T-cell (primary cell): ENCODE measurements around the gene DTX1. TPM values are rescaled to one million over a fixed set of nuclear protein-coding genes. Genes with fewer than 3 reads are reported as not detected.
"Not testable (repeated sequence)": the region's sequence is repeated elsewhere in the genome, so short reads cannot be mapped to it uniquely, and the experiment has no call there.

ENCODE experiments used
- ATAC-seq, 4 experiments: fragments of 200-7000 bp in 3 of 4; fragments of 150-1000 bp in 1 of 4; cut with Tn5 transposase; replicated peaks in 1 of 4; 1 replicate in 3 of 4; 2 replicates in 1 of 4; pipeline ENCODE4 v1.10.0; 2021; ENCODE audit warnings: moderate library complexity in 3 of 4, mild to moderate bottlenecking in 2 of 4, moderate number of reproducible peaks in 1 of 4
- CTCF ChIA-PET, 2 donors: fragments of 300-600 bp; sonication (Branson Sonifier 250); formaldehyde crosslinking; loops; one replicate each; lab custom pipeline; 2022; ENCODE audit warnings: antibody characterized with exemption in 2 of 2; lab: Charles Lee
- POLR2A ChIA-PET, 2 donors: fragments of 300-600 bp; sonication (Branson Sonifier 250); formaldehyde crosslinking; loops; one replicate each; lab custom pipeline; 2022; ENCODE audit warnings: antibody characterized with exemption in 2 of 2; lab: Charles Lee
- DNase-seq, 35 experiments: peaks; one replicate each; pipeline versions ENCODE4 v3.0.0 to v3.0.0-alpha.2; 2013 to 2023
- H3K27ac ChIP-seq: one replicate; pipeline ENCODE4 v1.5.1; 2013; ENCODE audit warnings: low read length
- H3K27me3 ChIP-seq, 2 experiments: replicated peaks in 1 of 2; 1 replicate in 1 of 2; 2 replicates in 1 of 2; pipeline versions ENCODE4 v1.6.1 to v1.7.0; 2013; ENCODE audit warnings: low read length in 1 of 2, mixed read lengths in 1 of 2; ENCODE audit not compliant: control insufficient read depth in 2 of 2, insufficient read depth in 2 of 2; ENCODE audit errors: extremely low read depth in 1 of 2
- H3K36me3 ChIP-seq, 2 donors: 1 replicate in 1 of 2; 2 replicates in 1 of 2; pipeline versions ENCODE4 v1.6.1 to v1.7.0; 2013; ENCODE audit warnings: low read length in 1 of 2; ENCODE audit not compliant: control insufficient read depth in 2 of 2, insufficient read depth in 1 of 2; ENCODE audit errors: extremely low read depth in 1 of 2
- H3K4me1 ChIP-seq, 2 experiments: 1 replicate in 1 of 2; 2 replicates in 1 of 2; pipeline versions ENCODE4 v1.6.1 to v1.7.0; 2013; ENCODE audit warnings: low read length in 2 of 2, mixed read lengths in 1 of 2; ENCODE audit not compliant: insufficient read depth in 2 of 2, control insufficient read depth in 1 of 2; ENCODE audit errors: extremely low read depth in 1 of 2
- H3K4me3 ChIP-seq, 2 donors: 1 replicate in 1 of 2; 2 replicates in 1 of 2; pipeline versions ENCODE4 v1.5.1 to v1.7.0; 2013; ENCODE audit warnings: mild to moderate bottlenecking in 2 of 2, low read length in 1 of 2, moderate library complexity in 1 of 2; ENCODE audit not compliant: control insufficient read depth in 1 of 2; ENCODE audit errors: extremely low read depth in 1 of 2
- H3K9me3 ChIP-seq: 2 replicates; pipeline ENCODE4 v1.7.0; 2013
- H3K27ac Mint-ChIP-seq, 2 donors: one replicate each; pipeline ENCODE4 v1.8.0; 2020 to 2021; ENCODE audit warnings: mild to moderate bottlenecking in 2 of 2, mixed read lengths in 2 of 2
- H3K27me3 Mint-ChIP-seq, 2 donors: one replicate each; pipeline ENCODE4 v1.8.0; 2021 to 2022; ENCODE audit warnings: mixed read lengths in 2 of 2
- H3K36me3 Mint-ChIP-seq: one replicate; pipeline ENCODE4 v1.8.0; 2021; ENCODE audit warnings: mixed read lengths
- H3K4me1 Mint-ChIP-seq, 3 donors: one replicate each; pipeline ENCODE4 v1.8.0; 2020 to 2022; ENCODE audit warnings: mixed read lengths in 3 of 3, mild to moderate bottlenecking in 1 of 3
- H3K4me3 Mint-ChIP-seq, 3 donors: one replicate each; pipeline ENCODE4 v1.8.0; 2020 to 2022; ENCODE audit warnings: mild to moderate bottlenecking in 3 of 3, mixed read lengths in 3 of 3, moderate library complexity in 3 of 3
- H3K9me3 Mint-ChIP-seq, 3 donors: one replicate each; pipeline ENCODE4 v1.8.0; 2020 to 2022; ENCODE audit warnings: mixed read lengths in 3 of 3
- whole genome bisulfite sequencing: methylation state at CpG from one replicate; pipeline ENCODE4 v1.1.5; 2013; ENCODE audit warnings: missing lambda C conversion rate; ENCODE audit not compliant: insufficient coverage; 5-methylcytosine and 5-hydroxymethylcytosine counted together
- total RNA-seq, 35 experiments: library from RNA in 6 of 35; stranded (reverse) in 6 of 35; fragments of 120-200 nt in 1 of 35; gene quantifications; one replicate each; pipeline versions ENCODE4 v1.2.1 to v1.2.4 and lab custom pipeline; 2013 to 2026

DTX1 gene
- total RNA-seq, 5 donors from 2014 or later (not counting 1 experiment from before 2014, with no cell fraction given), result 5.6 to 12.0 (median 10.4) TPM

GRCh38 chr12:113117684-113118083 lies 61.2 kb downstream of the DTX1 start:
- 80% methylated on average over 1 of the region's 8 CpGs for WGBS
- H3K27ac Mint-ChIP-seq, POLR2A ChIA-PET, H3K4me3 ChIP-seq, H3K36me3 ChIP-seq, H3K27me3 Mint-ChIP-seq, H3K9me3 Mint-ChIP-seq, H3K4me1 ChIP-seq, ATAC-seq, DNase-seq, H3K4me1 Mint-ChIP-seq, H3K4me3 Mint-ChIP-seq, H3K9me3 ChIP-seq, H3K27ac ChIP-seq, H3K36me3 Mint-ChIP-seq: not testable (repeated sequence)
- peaks cover 0 to 24% of the 10 kb centered on the region in 2 experiments for H3K27me3 ChIP-seq
- CTCF ChIA-PET, result interaction anchor here in 1 of 2 donors (0.7 kb wide), 1 partner anchor 70 kb away, joined by 3 read pairs; no protein-coding TSS in a partner anchor

- no peaks in the 10 kb centered on the region for H3K36me3 ChIP-seq
- no peaks in the 10 kb centered on the region for H3K4me1 ChIP-seq
- Mint-ChIP-seq H3K27me3 (peaks cover 0 to 4% of the 10 kb centered on the region in 2 donors), H3K9me3 (peaks cover 0 to 6% (median 3%) of the 10 kb centered on the region in 3 donors), H3K4me1 (no peaks in the 10 kb centered on the region), H3K4me3 (no peak overlapping the region), H3K27ac (no peak overlapping the region), H3K36me3 (peaks cover 9% of the 10 kb centered on the region)
- no peak overlapping the region for H3K4me3 ChIP-seq
- DNase-seq (no peak), ATAC-seq (no peak)
- peaks cover 0 to 22% of the 10 kb centered on the region in 2 experiments for H3K27me3 ChIP-seq
- POLR2A ChIA-PET, result no interaction called here
- CTCF ChIA-PET, result interaction anchor here in 1 of 2 donors (0.7 kb wide), 1 partner anchor 70 kb away, joined by 3 read pairs; no protein-coding TSS in a partner anchor
- no peaks in the 10 kb centered on the region for H3K9me3 ChIP-seq
- WGBS, result no CpG with 5 or more reads among the region's 1 CpG
- H3K27ac ChIP-seq, result no peak overlapping the region
Measured at GRCh38 chr12:113118142-113118541, 61.6 kb downstream of the DTX1 start.

- Histone ChIP-seq H3K27me3 (peaks cover 0 to 17% of the 10 kb centered on the region in 2 experiments), H3K4me3 (no peak overlapping the region), H3K36me3 (no peaks in the 10 kb centered on the region), H3K27ac (no peak overlapping the region), H3K9me3 (no peaks in the 10 kb centered on the region), H3K4me1 (no peaks in the 10 kb centered on the region)
- H3K27ac Mint-ChIP-seq, result no peak overlapping the region
- WGBS, result 57% methylated on average over 3 of the region's 4 CpGs
- ATAC-seq (no peak), DNase-seq (no peak)
- peaks cover 12% of the 10 kb centered on the region for H3K36me3 Mint-ChIP-seq
- no peak overlapping the region for H3K4me3 Mint-ChIP-seq
- ChIA-PET POLR2A (no interaction called here), CTCF (interaction anchor here in 1 of 2 donors (0.6 kb wide), 1 partner anchor 17 kb away, joined by 3 read pairs; no protein-coding TSS in a partner anchor)
- H3K9me3 Mint-ChIP-seq, result peaks cover 0 to 9% (median 5%) of the 10 kb centered on the region in 3 donors
- H3K4me1 Mint-ChIP-seq, result no peaks in the 10 kb centered on the region
- H3K27me3 Mint-ChIP-seq, result peaks cover 0 to 4% of the 10 kb centered on the region in 2 donors
Measured at GRCh38 chr12:113119980-113120669, 63.6 kb downstream of the DTX1 start.

- no peak overlapping the region for H3K27ac ChIP-seq
- H3K4me1 ChIP-seq, result no peaks in the 10 kb centered on the region
- no peaks in the 10 kb centered on the region for H3K9me3 ChIP-seq
- no peaks in the 10 kb centered on the region for H3K4me1 Mint-ChIP-seq
- WGBS, result 91% methylated on average over 2 of the region's 3 CpGs
- CTCF ChIA-PET, result interaction anchor here in 1 of 2 donors (0.6 kb wide), 1 partner anchor 18 kb away, joined by 3 read pairs; no protein-coding TSS in a partner anchor
- peaks cover 12% of the 10 kb centered on the region for H3K36me3 Mint-ChIP-seq
- H3K4me3 Mint-ChIP-seq, result no peak overlapping the region
- peaks cover 0 to 4% of the 10 kb centered on the region in 2 donors for H3K27me3 Mint-ChIP-seq
- ATAC-seq (no peak), DNase-seq (no peak)
- H3K36me3 ChIP-seq, result no peaks in the 10 kb centered on the region
- POLR2A ChIA-PET, result no interaction called here
- no peak overlapping the region for H3K4me3 ChIP-seq
- H3K27me3 ChIP-seq, result peaks cover 0 to 17% of the 10 kb centered on the region in 2 experiments
- no peak overlapping the region for H3K27ac Mint-ChIP-seq
- peaks cover 0 to 9% (median 5%) of the 10 kb centered on the region in 3 donors for H3K9me3 Mint-ChIP-seq
Measured at GRCh38 chr12:113120670-113121370, 64.3 kb downstream of the DTX1 start.

- Histone ChIP-seq H3K4me3 (no peak overlapping the region), H3K4me1 (no peaks in the 10 kb centered on the region), H3K27ac (no peak overlapping the region), H3K27me3 (no peaks in the 10 kb centered on the region), H3K9me3 (no peaks in the 10 kb centered on the region), H3K36me3 (no peaks in the 10 kb centered on the region)
- DNase-seq (no peak), ATAC-seq (no peak)
- 42% methylated on average over 4 of the region's 15 CpGs for WGBS
- ChIA-PET CTCF (no interaction called here), POLR2A (no interaction called here)
- Mint-ChIP-seq H3K9me3 (peaks cover 0 to 7% (median 5%) of the 10 kb centered on the region in 3 donors), H3K27ac (no peak overlapping the region), H3K27me3 (peaks cover 0 to under 1% of the 10 kb centered on the region in 2 donors), H3K4me3 (no peak overlapping the region), H3K4me1 (peaks cover 0 to 7% (median 0%) of the 10 kb centered on the region in 3 donors), H3K36me3 (peaks cover 7% of the 10 kb centered on the region)
Measured at GRCh38 chr12:113127791-113128199, 71.3 kb downstream of the DTX1 start.

GRCh38 chr12:113128802-113129663 lies 72.5 kb downstream of the DTX1 start:
- no peak overlapping the region for H3K27ac Mint-ChIP-seq
- POLR2A ChIA-PET, result no interaction called here

More at GRCh38 chr12:113128802-113129663, 72.5 kb downstream of the DTX1 start:
- no peak for DNase-seq
- Histone ChIP-seq H3K4me1 (no peaks in the 10 kb centered on the region), H3K27me3 (peaks cover 0 to 2% of the 10 kb centered on the region in 2 experiments), H3K4me3 (no peak overlapping the region), H3K9me3 (no peaks in the 10 kb centered on the region), H3K36me3 (no peaks in the 10 kb centered on the region), H3K27ac (no peak overlapping the region)
- CTCF ChIA-PET, result interaction anchor here in 1 of 2 donors (0.8 kb wide), 1 partner anchor 539 kb away, joined by 3 read pairs; no protein-coding TSS in a partner anchor
- whole genome bisulfite sequencing, result 67% methylated on average over 6 of the region's 9 CpGs
- no peak for ATAC-seq
- H3K4me3 Mint-ChIP-seq, result no peak overlapping the region
- no peaks in the 10 kb centered on the region for H3K36me3 Mint-ChIP-seq
- no peaks in the 10 kb centered on the region for H3K9me3 Mint-ChIP-seq
- H3K4me1 Mint-ChIP-seq, result peaks cover 0 to 7% (median 0%) of the 10 kb centered on the region in 3 donors
- no peaks in the 10 kb centered on the region for H3K27me3 Mint-ChIP-seq
